Keratinocyte (primary cell): Measurements from ENCODE around the gene IFT88. TPM values are rescaled to one million over a fixed set of nuclear protein-coding genes. Genes with fewer than 3 reads are reported as not detected.

Experiments used
- DNase-seq: peaks from one replicate; pipeline ENCODE4 v3.0.0-alpha.2; 2011; ENCODE audit warnings: low read depth, missing footprints, low spot score
- FAIRE-seq: peaks from 2 replicates; lab custom pipeline; 2011; peaks lifted over from hg19 to GRCh38; lab: Jason Lieb, UNC
- H2AFZ ChIP-seq: 2 replicates; pipeline ENCODE4 v1.6.0; 2012; ENCODE audit warnings: low read length, control low read depth, inconsistent platforms; ENCODE audit not compliant: control insufficient read depth
- H3K27ac ChIP-seq: 2 replicates; pipeline ENCODE4 v1.5.1; 2011; ENCODE audit warnings: low read length; ENCODE audit not compliant: control insufficient read depth, insufficient read depth
- H3K27me3 ChIP-seq: 3 replicates; pipeline ENCODE4 v1.6.0; 2011; ENCODE audit warnings: low read length; ENCODE audit not compliant: control insufficient read depth, insufficient read depth; ENCODE audit errors: extremely low read depth
- H3K36me3 ChIP-seq, 2 experiments: 2 replicates in 1 of 2; 3 replicates in 1 of 2; pipeline ENCODE4 v1.5.1; 2011; ENCODE audit warnings: low read length in 2 of 2, mild to moderate bottlenecking in 1 of 2; ENCODE audit not compliant: control insufficient read depth in 2 of 2, insufficient read depth in 2 of 2; ENCODE audit errors: extremely low read depth in 1 of 2
- H3K4me1 ChIP-seq: 3 replicates; pipeline ENCODE4 v1.5.1; 2011; ENCODE audit warnings: low read length; ENCODE audit not compliant: control insufficient read depth, insufficient read depth; ENCODE audit errors: extremely low read depth
- H3K4me2 ChIP-seq: 3 replicates; pipeline ENCODE4 v1.6.0; 2011; ENCODE audit warnings: low read depth, low read length; ENCODE audit not compliant: control insufficient read depth, insufficient read depth; ENCODE audit errors: extremely low read depth
- H3K4me3 ChIP-seq, 3 experiments: fragments of 200-600 bp in 1 of 3; sonication (generic) in 1 of 3; 2 replicates in 2 of 3; 3 replicates in 1 of 3; pipeline ENCODE4 v1.5.1; 2011 to 2016; ENCODE audit warnings: low read length in 3 of 3, mild to moderate bottlenecking in 3 of 3, control low read depth in 2 of 3, inconsistent platforms in 1 of 3, low read depth in 1 of 3, mixed read lengths in 1 of 3, mixed run types in 1 of 3, moderate library complexity in 1 of 3; ENCODE audit not compliant: control insufficient read depth in 2 of 3, insufficient read depth in 2 of 3; ENCODE audit errors: extremely low read depth in 1 of 3
- H3K79me2 ChIP-seq: 2 replicates; pipeline ENCODE4 v1.6.0; 2012; ENCODE audit warnings: low read length; ENCODE audit not compliant: control insufficient read depth, insufficient read depth
- H3K9ac ChIP-seq: 3 replicates; pipeline ENCODE4 v1.6.0; 2011; ENCODE audit warnings: low read length; ENCODE audit not compliant: control insufficient read depth, insufficient read depth; ENCODE audit errors: extremely low read depth
- H3K9me1 ChIP-seq: 3 replicates; pipeline ENCODE4 v1.6.0; 2011; ENCODE audit warnings: low read length; ENCODE audit not compliant: control insufficient read depth, insufficient read depth; ENCODE audit errors: extremely low read depth
- H3K9me3 ChIP-seq: 2 replicates; pipeline ENCODE4 v1.5.1; 2012; ENCODE audit warnings: low read depth, low read length; ENCODE audit not compliant: control insufficient read depth
- H4K20me1 ChIP-seq: 3 replicates; pipeline ENCODE4 v1.6.0; 2011; ENCODE audit warnings: low read length; ENCODE audit not compliant: control insufficient read depth, insufficient read depth; ENCODE audit errors: extremely low read depth
- CTCF ChIP-seq, 3 experiments: IDR thresholded peaks in 1 of 3; conservative IDR thresholded peaks in 1 of 3; optimal IDR thresholded peaks in 1 of 3; 2 replicates in 2 of 3; 3 replicates in 1 of 3; pipeline versions ENCODE3 to v1.5.1; 2011; ENCODE audit warnings: low read length in 3 of 3, mild to moderate bottlenecking in 3 of 3, moderate library complexity in 2 of 3, control low read depth in 1 of 3, inconsistent platforms in 1 of 3; ENCODE audit not compliant: insufficient read depth in 2 of 3; ENCODE audit errors: extremely low read depth in 1 of 3
- EZH2 ChIP-seq: IDR thresholded peaks from one replicate; pipeline ENCODE4 v1.6.1; 2012; ENCODE audit warnings: inconsistent platforms, mild to moderate bottlenecking, low read length, moderate library complexity
- dilution Hi-C: fragments of 300-500 bp; cut with MboI; formaldehyde crosslinking; loops from one replicate; pipeline ENCODE4 v1.7.0; 2020; ENCODE audit warnings: low sequenced_read_pairs; ENCODE audit not compliant: extremely low pct_ligation_motif_present
- polyA plus RNA-seq, 5 experiments: library from polyadenylated mRNA; depleted of rRNA in 3 of 5; stranded (reverse) in 3 of 5; stranded (forward) in 1 of 5; unstranded in 1 of 5; fragments of >200 nt; gene quantifications; 1 replicate in 1 of 5; 2 replicates in 3 of 5; 3 replicates in 1 of 5; pipeline versions ENCODE4 v1.2.1 to v1.2.3, GENCODE V29; 2011 to 2012; ENCODE audit warnings: missing spikeins in 2 of 5, low read depth in 1 of 5, low replicate concordance in 1 of 5

The IFT88 gene
- polyA plus RNA-seq, 1 donor (not counting 4 experiments of a cell fraction or from before 2014, with no cell fraction given), result 9.5 TPM

GRCh38 chr13:20553311-20553710 is 13.6 kb upstream of the IFT88 start:
- no peaks in the 10 kb centered on the region for H3K36me3 ChIP-seq
- dilution Hi-C loops, result no loop called here
- H3K27ac ChIP-seq, result no peak overlapping the region
- no peak overlapping the region for H3K9ac ChIP-seq
- no peaks in the 10 kb centered on the region for H4K20me1 ChIP-seq
- no peak overlapping the region for H2AFZ ChIP-seq
- no peak overlapping the region for H3K4me3 ChIP-seq
- no peaks in the 10 kb centered on the region for H3K79me2 ChIP-seq
- H3K9me3 ChIP-seq, result no peaks in the 10 kb centered on the region
- DNase-seq, result no peak
- H3K4me1 ChIP-seq, result no peaks in the 10 kb centered on the region
- no peaks in the 10 kb centered on the region for H3K9me1 ChIP-seq
- no peak for TF ChIP-seq EZH2
- no peak for TF ChIP-seq CTCF (optimal IDR thresholded peaks at IDR 0.05 in 1 of 3, IDR thresholded peaks at IDR 0.05 in 1 of 3, conservative IDR thresholded peaks at IDR 0.05 in 1 of 3; ENCODE audit: extremely low read depth in 1 of 3, insufficient read depth in 2 of 3, low read length in 3 of 3)
- no peak for FAIRE-seq
- no peaks in the 10 kb centered on the region for H3K27me3 ChIP-seq
- H3K4me2 ChIP-seq, result no peak overlapping the region

GRCh38 chr13:20558982-20559381 is 8.0 kb upstream of the IFT88 start:
- dilution Hi-C loops, result no loop called here
- Histone ChIP-seq H3K4me1 (no peaks in the 10 kb centered on the region), H2AFZ (no peak overlapping the region), H3K79me2 (no peaks in the 10 kb centered on the region), H3K4me2 (no peak overlapping the region), H3K4me3 (no peak overlapping the region), H3K27ac (no peak overlapping the region), H3K27me3 (no peaks in the 10 kb centered on the region), H3K36me3 (no peaks in the 10 kb centered on the region), H3K9ac (no peak overlapping the region), H3K9me1 (no peaks in the 10 kb centered on the region), H3K9me3 (no peaks in the 10 kb centered on the region), H4K20me1 (no peaks in the 10 kb centered on the region)
- FAIRE-seq (no peak), DNase-seq (no peak)
- TF ChIP-seq EZH2, result no peak
- TF ChIP-seq CTCF (optimal IDR thresholded peaks at IDR 0.05 in 1 of 3, IDR thresholded peaks at IDR 0.05 in 1 of 3, conservative IDR thresholded peaks at IDR 0.05 in 1 of 3; ENCODE audit: extremely low read depth in 1 of 3, insufficient read depth in 2 of 3, low read length in 3 of 3), result no peak
